H1 (cell line): ENCODE data around the gene DCLK1. TPM values are rescaled to one million over a fixed set of nuclear protein-coding genes. Genes with fewer than 3 reads are reported as not detected.

Source experiments
- CTCF ChIA-PET: fragments of 300-600 bp; sonication (Branson Sonifier 250); formaldehyde crosslinking; loops from one replicate; lab custom pipeline; 2021; ENCODE audit not compliant: partially characterized antibody; lab: Charles Lee
- POLR2A ChIA-PET: fragments of 300-600 bp; sonication (Branson Sonifier 250); formaldehyde crosslinking; loops from one replicate; lab custom pipeline; 2021; ENCODE audit warnings: inconsistent platforms; ENCODE audit not compliant: partially characterized antibody; lab: Charles Lee
- DNase-seq, 2 experiments: peaks; one replicate each; pipeline versions ENCODE4 v3.0.0 to v3.0.0-alpha.2; 2010 to 2022; ENCODE audit warnings: low spot score in 2 of 2, low read depth in 1 of 2, mixed read lengths in 1 of 2
- FAIRE-seq: peaks from 2 replicates; lab custom pipeline; 2011; peaks lifted over from hg19 to GRCh38; lab: Jason Lieb, UNC
- H2AFZ ChIP-seq: 2 replicates; pipeline ENCODE4 v1.8.1; 2012; ENCODE audit warnings: low read length, inconsistent platforms
- H2AK5ac ChIP-seq: 2 replicates; pipeline ENCODE4 v1.6.1; 2013; ENCODE audit warnings: low read depth, low read length
- H2BK120ac ChIP-seq: replicated peaks from 2 replicates; pipeline ENCODE3; 2013; ENCODE audit warnings: low read depth, low read length, inconsistent platforms
- H2BK12ac ChIP-seq: 2 replicates; pipeline ENCODE4 v1.6.1; 2013; ENCODE audit warnings: low read depth, low read length
- H2BK15ac ChIP-seq: 2 replicates; pipeline ENCODE4 v1.6.1; 2013; ENCODE audit warnings: low read length
- H2BK20ac ChIP-seq: 2 replicates; pipeline ENCODE4 v1.6.1; 2013; ENCODE audit warnings: low read length
- H2BK5ac ChIP-seq: 2 replicates; pipeline ENCODE4 v1.6.1; 2013; ENCODE audit warnings: low read depth, low read length
- H3K14ac ChIP-seq: 2 replicates; pipeline ENCODE4 v1.6.1; 2013; ENCODE audit warnings: inconsistent platforms; ENCODE audit not compliant: insufficient read length
- H3K18ac ChIP-seq: 2 replicates; pipeline ENCODE4 v1.6.1; 2013; ENCODE audit warnings: low read length; ENCODE audit errors: extremely low read depth
- H3K23ac ChIP-seq: 2 replicates; pipeline ENCODE4 v1.6.1; 2013; ENCODE audit warnings: inconsistent platforms; ENCODE audit not compliant: insufficient read length
- H3K23me2 ChIP-seq: 2 replicates; pipeline ENCODE4 v1.6.1; 2013; ENCODE audit warnings: low read depth, low read length
- H3K27ac ChIP-seq: 2 replicates; pipeline ENCODE4 v1.6.1; 2011; ENCODE audit warnings: low read depth, low read length, inconsistent platforms
- H3K27me3 ChIP-seq, 4 experiments: replicated peaks in 1 of 4; 1 replicate in 1 of 4; 2 replicates in 3 of 4; pipeline versions ENCODE4 v1.6.1 to v1.8.1; 2011 to 2013; ENCODE audit warnings: low read length in 3 of 4, mild to moderate bottlenecking in 3 of 4, inconsistent platforms in 2 of 4, mixed read lengths in 2 of 4, moderate library complexity in 1 of 4; ENCODE audit not compliant: control insufficient read depth in 3 of 4, insufficient read depth in 3 of 4; ENCODE audit errors: extremely low read depth in 1 of 4
- H3K36me3 ChIP-seq, 4 experiments: 2 replicates each; pipeline versions ENCODE4 v1.6.1 to v1.8.1; 2011 to 2013; ENCODE audit warnings: mild to moderate bottlenecking in 4 of 4, low read length in 3 of 4, moderate library complexity in 2 of 4, control low read depth in 1 of 4, inconsistent platforms in 1 of 4; ENCODE audit not compliant: insufficient read depth in 4 of 4, control insufficient read depth in 2 of 4
- H3K4ac ChIP-seq: replicated peaks from 2 replicates; pipeline ENCODE3; 2013; ENCODE audit warnings: low read length, low read depth, mixed read lengths, inconsistent platforms; ENCODE audit not compliant: insufficient read length
- H3K4me1 ChIP-seq, 4 experiments: replicated peaks in 1 of 4; 1 replicate in 1 of 4; 2 replicates in 3 of 4; pipeline versions ENCODE4 v1.6.1 to v1.8.1; 2011 to 2013; ENCODE audit warnings: low read length in 3 of 4, inconsistent platforms in 2 of 4, mixed read lengths in 1 of 4; ENCODE audit not compliant: insufficient read depth in 4 of 4, control insufficient read depth in 3 of 4
- H3K4me2 ChIP-seq, 2 experiments: 2 replicates each; pipeline versions ENCODE4 v1.6.1 to v1.8.1; 2011 to 2013; ENCODE audit warnings: low read depth in 2 of 2, low read length in 2 of 2, control low read depth in 1 of 2, inconsistent platforms in 1 of 2, mild to moderate bottlenecking in 1 of 2; ENCODE audit not compliant: insufficient read depth in 1 of 2
- H3K4me3 ChIP-seq, 4 experiments: fragments of 200-600, 300-600 bp in 1 of 4; sonication (generic), shearing (Covaris generic), sonication (Bioruptor Twin) in 1 of 4; 2 replicates each; pipeline versions ENCODE4 v1.5.1 to v1.8.1; 2011 to 2016; ENCODE audit warnings: low read length in 4 of 4, low read depth in 3 of 4, control low read depth in 2 of 4, inconsistent platforms in 2 of 4, mild to moderate bottlenecking in 2 of 4, mixed read lengths in 1 of 4, moderate library complexity in 1 of 4; ENCODE audit not compliant: insufficient read depth in 2 of 4; ENCODE audit errors: extremely low read depth in 1 of 4
- H3K56ac ChIP-seq: replicated peaks from 2 replicates; pipeline ENCODE3; 2013; ENCODE audit warnings: low read depth, mild to moderate bottlenecking, mixed read lengths, low read length, inconsistent platforms; ENCODE audit not compliant: insufficient read length
- H3K79me1 ChIP-seq: 2 replicates; pipeline ENCODE4 v1.6.1; 2013; ENCODE audit warnings: low read depth, low read length, control low read depth
- H3K79me2 ChIP-seq, 2 experiments: 2 replicates each; pipeline versions ENCODE4 v1.6.1 to v1.8.1; 2012 to 2013; ENCODE audit warnings: low read length in 2 of 2, mild to moderate bottlenecking in 2 of 2, inconsistent platforms in 1 of 2; ENCODE audit not compliant: insufficient read depth in 2 of 2, control insufficient read depth in 1 of 2
- H3K9ac ChIP-seq, 4 experiments: replicated peaks in 1 of 4; 1 replicate in 1 of 4; 2 replicates in 3 of 4; pipeline versions ENCODE4 v1.6.1 to v1.8.1; 2011 to 2013; ENCODE audit warnings: low read depth in 3 of 4, low read length in 3 of 4, control low read depth in 2 of 4, mild to moderate bottlenecking in 2 of 4, moderate library complexity in 2 of 4, inconsistent platforms in 1 of 4; ENCODE audit errors: extremely low read depth in 1 of 4
- H3K9me3 ChIP-seq, 2 experiments: 2 replicates each; pipeline versions ENCODE4 v1.6.1 to v1.8.1; 2012 to 2013; ENCODE audit warnings: mild to moderate bottlenecking in 2 of 2, moderate library complexity in 2 of 2, control low read depth in 1 of 2, inconsistent platforms in 1 of 2, low read depth in 1 of 2, low read length in 1 of 2, mixed read lengths in 1 of 2; ENCODE audit not compliant: insufficient read depth in 2 of 2
- H4K20me1 ChIP-seq, 2 experiments: replicated peaks in 1 of 2; 2 replicates each; pipeline versions ENCODE3 to v1.8.1; 2011 to 2013; ENCODE audit warnings: inconsistent platforms in 2 of 2, low read length in 2 of 2, mild to moderate bottlenecking in 1 of 2; ENCODE audit not compliant: insufficient read depth in 2 of 2, control insufficient read depth in 1 of 2
- H4K5ac ChIP-seq: 2 replicates; pipeline ENCODE4 v1.6.1; 2013; ENCODE audit warnings: low read length, low read depth, mixed read lengths, inconsistent platforms; ENCODE audit not compliant: insufficient read length
- H4K8ac ChIP-seq: 2 replicates; pipeline ENCODE4 v1.8.0; 2013; ENCODE audit warnings: mild to moderate bottlenecking, moderate library complexity, low read length, inconsistent platforms; ENCODE audit not compliant: insufficient read depth; ENCODE audit errors: extremely low read depth
- H4K91ac ChIP-seq: replicated peaks from 2 replicates; pipeline ENCODE3; 2013; ENCODE audit warnings: low read length, mixed read lengths, inconsistent platforms; ENCODE audit not compliant: insufficient read length
- MAFK ChIP-seq: IDR thresholded peaks from 2 replicates; pipeline ENCODE4 v1.6.1; 2012; ENCODE audit warnings: low read depth, mild to moderate bottlenecking, improper control_type of control experiment, low read length
- RBBP5 ChIP-seq: IDR thresholded peaks from 2 replicates; pipeline ENCODE4 v1.7.1; 2012; ENCODE audit warnings: low read depth, mild to moderate bottlenecking, inconsistent platforms, low read length, moderate library complexity, borderline replicate concordance
- RXRA ChIP-seq: IDR thresholded peaks from 2 replicates; pipeline ENCODE4 v1.6.1; 2011; ENCODE audit warnings: low read depth, mild to moderate bottlenecking, low read length, moderate library complexity; ENCODE audit not compliant: insufficient read depth
- TAF1 ChIP-seq: IDR thresholded peaks from 2 replicates; pipeline ENCODE4 v1.6.1; 2011; ENCODE audit warnings: mild to moderate bottlenecking, low read depth, low read length
- WGBS, 2 experiments: shearing (Covaris generic) in 1 of 2; methylation state at CpG; one replicate each; pipeline versions ENCODE4 v1.1.6 to v1.1.7; 2013 to 2015; ENCODE audit warnings: low lambda C conversion rate in 2 of 2, mixed read lengths in 2 of 2, inconsistent platforms in 1 of 2, low coverage in 1 of 2, missing lambda C conversion rate in 1 of 2; ENCODE audit not compliant: insufficient replicate concordance in 2 of 2, insufficient coverage in 1 of 2, insufficient read length in 1 of 2; ENCODE audit errors: extremely low coverage in 1 of 2, missing lambda C conversion rate in 1 of 2; 5-methylcytosine and 5-hydroxymethylcytosine counted together
- polyA plus RNA-seq, 7 experiments: library from polyadenylated mRNA; depleted of rRNA in 3 of 7; stranded (reverse) in 5 of 7; unstranded in 2 of 7; fragments of >200 nt in 5 of 7; fragments of 200-250 nt in 2 of 7; gene quantifications; 1 replicate in 5 of 7; 2 replicates in 1 of 7; 4 replicates in 1 of 7; pipeline versions ENCODE4 v1.2.1 to v1.2.3, GENCODE V29; 2011 to 2013; ENCODE audit warnings: missing spikeins in 2 of 7, mixed read lengths in 2 of 7
- total RNA-seq: library from RNA; stranded (reverse); fragmentation: NEBNext Ultra II Directional; extraction: Animal tissue kit (Norgen Biotek cat#: 25700); gene quantifications from 2 replicates; pipeline ENCODE4 v1.2.1, GENCODE V29; 2021

DCLK1 gene
- total and polyA plus RNA-seq, 2 of the 8 experiments (the other 6 are each of a cell fraction or from before 2014, with no cell fraction given): 22.8 to 41.0 TPM

DNA sequence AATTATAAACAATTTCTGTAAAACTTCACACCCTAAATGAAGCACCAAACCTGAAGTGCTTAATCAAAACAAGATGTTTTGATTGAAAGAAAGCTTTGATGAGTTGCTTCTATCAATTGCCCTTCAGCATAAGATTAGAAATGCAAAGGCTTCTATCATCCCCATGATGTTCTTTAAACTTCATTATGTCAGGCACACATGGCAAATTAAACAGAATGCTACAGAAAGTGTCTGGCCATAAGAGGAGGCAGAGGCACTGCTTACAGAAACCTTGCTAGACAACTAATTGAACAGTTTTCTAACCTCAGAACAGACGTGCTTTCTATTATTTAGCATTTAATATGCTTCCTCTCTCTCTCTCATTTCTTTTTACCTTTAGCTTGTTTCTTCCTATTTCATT, 228.1 kb downstream of the DCLK1 start:
- ChIA-PET CTCF (interaction anchor here (0.8 kb wide), 1 partner anchor 9 kb away, joined by 3 read pairs; no protein-coding TSS in a partner anchor), POLR2A (interaction anchor here (0.7 kb wide), 1 partner anchor 428 kb away, joined by 3 read pairs; no protein-coding TSS in a partner anchor)
- no peak for DNase-seq

More for the DNA sequence above, 228.1 kb downstream of the DCLK1 start:
- Histone ChIP-seq H2AFZ (no peak overlapping the region), H3K27ac (no peak overlapping the region), H3K9ac (no peak overlapping the region), H3K27me3 (no peaks in the 10 kb centered on the region), H3K79me1 (no peaks in the 10 kb centered on the region), H3K4me1 (peaks cover 0 to 9% (median 1%) of the 10 kb centered on the region in 4 experiments; a peak in 2 of 7 replicates), H2BK120ac (no peak overlapping the region), H3K36me3 (no peaks in the 10 kb centered on the region), H2BK20ac (no peak overlapping the region), H2BK12ac (no peak overlapping the region), H2BK15ac (no peak overlapping the region), H2AK5ac (no peak overlapping the region), H3K4me3 (no peak overlapping the region), H4K8ac (no peak overlapping the region), H3K4me2 (no peak overlapping the region), H3K9me3 (no peaks in the 10 kb centered on the region), H3K14ac (no peak overlapping the region), H4K20me1 (no peaks in the 10 kb centered on the region), H3K56ac (no peak overlapping the region), H3K23ac (no peak overlapping the region), H4K5ac (no peak overlapping the region), H3K79me2 (no peaks in the 10 kb centered on the region), H3K18ac (no peak overlapping the region), H2BK5ac (no peak overlapping the region), H3K4ac (no peak overlapping the region), H3K23me2 (no peaks in the 10 kb centered on the region), H4K91ac (no peak overlapping the region)
- no peak for TF ChIP-seq TAF1
- TF ChIP-seq RXRA: no peak
- TF ChIP-seq RBBP5: no peak
- TF ChIP-seq MAFK: no peak
- 83% methylated on average over 1 of the region's 1 CpG; no CpG with 5 or more reads in 1 of the 2 experiments for WGBS, 2 experiments
- FAIRE-seq: no peak
